Muscle of leg (tissue), 11 donors: ENCODE data around the gene MAPK6. TPM values are rescaled to one million over a fixed set of nuclear protein-coding genes. Genes with fewer than 3 reads are reported as not detected.
"Not testable (repeated sequence)": the region's sequence is repeated elsewhere in the genome, so short reads cannot be mapped to it uniquely, and the experiment has no call there.

Experiments used
- DNase-seq: peaks from one replicate; pipeline ENCODE4 v3.0.0; 2013
- H3K27ac ChIP-seq: one replicate; pipeline ENCODE4 v1.5.1; 2013; ENCODE audit warnings: mild to moderate bottlenecking, low read length, control low read depth
- H3K27me3 ChIP-seq: one replicate; pipeline ENCODE4 v1.6.1; 2013; ENCODE audit warnings: low read length; ENCODE audit not compliant: control insufficient read depth, insufficient read depth
- H3K36me3 ChIP-seq: one replicate; pipeline ENCODE4 v1.6.1; 2013; ENCODE audit warnings: low read length; ENCODE audit not compliant: control insufficient read depth, insufficient read depth
- H3K4me1 ChIP-seq: one replicate; pipeline ENCODE4 v1.6.1; 2013; ENCODE audit warnings: low read length; ENCODE audit not compliant: control insufficient read depth, insufficient read depth
- H3K4me3 ChIP-seq: one replicate; pipeline ENCODE4 v1.5.1; 2013; ENCODE audit warnings: low read length, control low read depth
- H3K9me3 ChIP-seq: replicated peaks from 2 replicates; pipeline ENCODE4 v1.6.1; 2013; ENCODE audit warnings: low read depth, low read length; ENCODE audit not compliant: control insufficient read depth
- WGBS: methylation state at CpG from one replicate; pipeline ENCODE4 v1.1.5; 2013; ENCODE audit warnings: missing lambda C conversion rate; ENCODE audit not compliant: insufficient coverage; 5-methylcytosine and 5-hydroxymethylcytosine counted together
- polyA plus RNA-seq, 8 donors: library from polyadenylated mRNA; unstranded; fragments of 120-200 nt; gene quantifications; one replicate each; pipeline versions ENCODE4 v1.2.1 to v1.2.3, GENCODE V29; 2013; ENCODE audit warnings: inconsistent platforms in 1 of 8, low replicate concordance in 1 of 8; ENCODE audit not compliant: insufficient read length in 8 of 8, insufficient read depth in 1 of 8
- total RNA-seq: library from RNA; stranded (reverse); fragments of 120-200 nt; gene quantifications from one replicate; pipeline ENCODE4 v1.2.4, GENCODE V29; 2013

Gene MAPK6
- total and polyA plus RNA-seq, 9 donors, result 19.1 to 28.2 (median 25.1) TPM

DNA sequence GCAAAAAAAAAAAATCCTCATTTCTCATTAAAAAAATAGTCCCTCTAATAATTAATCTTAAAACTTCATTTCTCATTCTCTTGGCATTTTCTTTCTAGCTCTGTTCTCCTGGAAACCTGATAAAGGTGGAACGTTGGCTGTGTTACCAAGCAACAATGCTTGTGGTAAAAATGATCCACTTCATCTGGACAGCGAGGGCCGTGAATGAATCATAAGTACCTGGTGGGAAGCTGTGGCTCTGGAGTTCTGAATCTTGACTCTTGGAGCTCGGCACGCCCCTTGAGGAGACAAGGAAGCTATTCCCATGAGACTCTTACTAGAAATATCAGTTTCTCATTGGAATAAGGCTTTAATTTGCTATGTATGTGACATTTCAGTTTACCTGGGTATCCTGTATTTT lies 61.0 kb downstream of the MAPK6 start:
- H3K36me3 ChIP-seq, result no peaks in the 10 kb centered on the region
- H3K9me3 ChIP-seq, result no peaks in the 10 kb centered on the region
- H3K27me3 ChIP-seq, result no peaks in the 10 kb centered on the region
- H3K4me1 ChIP-seq, result peaks cover 3% of the 10 kb centered on the region
- no CpG with 5 or more reads among the region's 5 CpGs for WGBS
- DNase-seq, result no peak
- no peak overlapping the region for H3K4me3 ChIP-seq
- no peak overlapping the region for H3K27ac ChIP-seq

DNA sequence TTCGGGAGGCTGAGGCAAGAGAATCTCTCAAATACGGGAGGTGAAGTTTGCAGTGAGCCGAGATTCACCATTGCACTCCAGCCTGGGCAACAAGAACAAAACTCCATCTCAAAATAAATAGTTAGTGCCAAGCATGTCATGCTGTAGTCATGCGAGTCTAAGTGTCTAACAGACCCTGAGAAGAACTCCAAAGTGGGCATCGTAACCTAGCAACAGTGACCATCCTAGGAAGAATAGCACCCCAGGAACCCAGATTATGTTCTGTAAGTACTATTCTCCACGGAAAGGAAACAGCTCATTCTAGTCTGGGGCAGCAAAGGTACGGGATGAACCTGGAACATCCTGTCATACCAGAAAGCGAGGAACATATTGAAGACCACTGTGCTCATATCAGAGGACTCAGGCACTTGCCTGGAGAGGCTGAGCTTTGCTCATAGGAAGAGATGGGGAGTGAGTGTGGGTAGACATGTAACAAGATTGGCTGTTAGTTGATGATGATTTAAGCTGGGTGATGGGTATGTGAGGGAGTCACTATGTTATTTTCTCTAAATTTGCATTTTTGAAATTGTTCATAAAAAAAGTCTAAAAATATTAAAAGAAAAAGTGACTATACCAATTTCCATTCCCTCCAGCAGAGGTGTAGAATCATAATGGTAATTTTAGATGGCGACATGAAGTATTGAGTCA lies 61.8 kb downstream of the MAPK6 start:
- no peak overlapping the region for H3K27ac ChIP-seq
- WGBS, result 84% methylated on average over 7 of the region's 9 CpGs
- H3K4me3 ChIP-seq, result no peak overlapping the region
- no peaks in the 10 kb centered on the region for H3K36me3 ChIP-seq
- H3K9me3 ChIP-seq, result no peaks in the 10 kb centered on the region
- H3K4me1 ChIP-seq, result peaks cover 3% of the 10 kb centered on the region
- H3K27me3 ChIP-seq, result no peaks in the 10 kb centered on the region
- DNase-seq, result no peak

GRCh38 chr15:52082197-52083036 lies 63.4 kb downstream of the MAPK6 start:
- Histone ChIP-seq H3K9me3 (peaks cover 5% of the 10 kb centered on the region), H3K27me3 (no peaks in the 10 kb centered on the region), H3K4me1 (peaks cover 3% of the 10 kb centered on the region), H3K4me3 (no peak overlapping the region), H3K27ac (no peak overlapping the region), H3K36me3 (no peaks in the 10 kb centered on the region)
- 100% methylated on average over 2 of the region's 5 CpGs for WGBS
- DNase-seq, result peak; percentile 35

- no CpG with 5 or more reads among the region's 1 CpG for WGBS
- not testable (repeated sequence) for DNase-seq, H3K9me3 ChIP-seq, H3K4me1 ChIP-seq, H3K4me3 ChIP-seq, H3K36me3 ChIP-seq, H3K27ac ChIP-seq, H3K27me3 ChIP-seq
Observed at GRCh38 chr15:52083037-52083359, 64.0 kb downstream of the MAPK6 start.

GRCh38 chr15:52083603-52084002 lies 64.6 kb downstream of the MAPK6 start:
- no peaks in the 10 kb centered on the region for H3K27me3 ChIP-seq
- no peak overlapping the region for H3K27ac ChIP-seq
- H3K4me1 ChIP-seq, result peaks cover 3% of the 10 kb centered on the region
- H3K9me3 ChIP-seq, result peaks cover 5% of the 10 kb centered on the region
- 67% methylated on average over 1 of the region's 4 CpGs for WGBS
- no peaks in the 10 kb centered on the region for H3K36me3 ChIP-seq
- no peak overlapping the region for H3K4me3 ChIP-seq
- no peak for DNase-seq

GRCh38 chr15:52085299-52085698 lies 66.3 kb downstream of the MAPK6 start:
- Histone ChIP-seq H3K9me3 (peaks cover 7% of the 10 kb centered on the region), H3K27me3 (no peaks in the 10 kb centered on the region), H3K4me3 (no peak overlapping the region), H3K4me1 (peaks cover 3% of the 10 kb centered on the region), H3K36me3 (no peaks in the 10 kb centered on the region), H3K27ac (no peak overlapping the region)
- no peak for DNase-seq

DNA sequence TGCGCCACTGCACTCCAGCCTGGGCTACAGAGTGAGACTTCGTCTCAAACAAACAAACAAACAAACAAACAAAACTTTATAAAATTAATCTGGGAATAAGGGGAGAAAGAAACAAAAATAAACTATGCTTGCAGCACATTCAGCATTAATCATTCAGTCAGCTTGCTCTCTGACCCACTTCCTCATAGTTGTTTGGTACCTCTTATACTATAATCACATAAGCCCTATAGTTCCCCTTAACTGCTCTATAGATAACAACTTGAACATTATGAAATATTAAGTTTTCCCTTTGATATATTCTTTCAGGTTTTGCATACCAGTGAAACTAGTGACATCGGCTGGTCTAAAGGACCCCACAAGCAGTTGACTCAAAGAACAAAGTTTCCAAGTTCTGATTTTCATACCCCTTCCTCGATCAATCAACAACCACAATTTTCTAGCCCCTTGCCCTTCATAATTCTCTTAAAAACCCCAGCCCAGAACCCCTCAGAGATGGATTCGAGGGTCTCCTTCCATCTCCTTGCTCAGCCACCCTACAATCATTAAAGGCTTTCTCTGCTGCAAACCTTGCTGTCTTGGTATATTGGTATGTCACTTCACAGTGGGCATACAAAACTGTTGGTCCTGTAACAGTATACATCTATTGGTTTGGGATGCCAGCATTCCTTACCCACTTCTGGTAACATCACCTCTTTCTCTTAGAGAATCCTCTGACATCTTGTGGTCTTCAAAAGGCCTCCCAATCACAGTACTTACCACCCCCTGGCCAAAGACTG lies 67.2 kb downstream of the MAPK6 start:
- H3K36me3 ChIP-seq, result no peaks in the 10 kb centered on the region
- no peak for DNase-seq
- WGBS, result 100% methylated on average over 2 of the region's 5 CpGs
- peaks cover 3% of the 10 kb centered on the region for H3K4me1 ChIP-seq
- no peaks in the 10 kb centered on the region for H3K27me3 ChIP-seq
- peaks cover 9% of the 10 kb centered on the region for H3K9me3 ChIP-seq
- H3K4me3 ChIP-seq, result no peak overlapping the region
- H3K27ac ChIP-seq, result no peak overlapping the region

DNA sequence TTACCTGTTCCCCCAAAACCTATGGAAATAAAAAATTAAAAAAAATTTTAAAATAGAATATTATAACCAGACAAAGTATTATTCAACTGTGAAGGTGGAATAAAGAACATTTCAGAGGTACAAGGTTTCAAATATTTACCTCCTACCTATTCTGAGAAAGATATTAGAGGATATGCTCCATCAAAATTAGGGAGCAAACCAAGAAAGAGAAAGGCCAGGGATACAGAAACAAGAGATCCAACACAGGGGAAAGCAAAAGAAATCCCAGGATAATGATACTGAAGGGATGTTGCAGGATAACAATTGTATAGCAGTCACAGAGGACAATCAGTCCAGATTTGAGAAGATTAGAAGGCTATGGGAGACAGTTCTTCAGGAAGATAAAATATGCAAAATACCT lies 71.2 kb downstream of the MAPK6 start:
- Histone ChIP-seq H3K36me3 (no peaks in the 10 kb centered on the region), H3K4me1 (peaks cover 20% of the 10 kb centered on the region), H3K27me3 (no peaks in the 10 kb centered on the region), H3K27ac (no peak overlapping the region), H3K9me3 (peaks cover 9% of the 10 kb centered on the region), H3K4me3 (no peak overlapping the region)
- no peak for DNase-seq

- no peaks in the 10 kb centered on the region for H3K36me3 ChIP-seq
- H3K27ac ChIP-seq, result no peak overlapping the region
- peaks cover 4% of the 10 kb centered on the region for H3K9me3 ChIP-seq
- no peak for DNase-seq
- H3K4me1 ChIP-seq, result peaks cover 23% of the 10 kb centered on the region
- WGBS, result no CpG with 5 or more reads among the region's 4 CpGs
- no peak overlapping the region for H3K4me3 ChIP-seq
- no peaks in the 10 kb centered on the region for H3K27me3 ChIP-seq
Observed at GRCh38 chr15:52093167-52093538, 74.1 kb downstream of the MAPK6 start.
